Peyer's patch (tissue), 4 donors: Measurements from ENCODE around the gene LTBP2. TPM values are rescaled to one million over a fixed set of nuclear protein-coding genes. Genes with fewer than 3 reads are reported as not detected.

Experiments used
- DNase-seq, 3 donors: peaks; one replicate each; pipeline ENCODE4 v3.0.0-alpha.2; 2017 to 2019
- H3K27ac ChIP-seq, 4 donors: fragments of 200-600 bp; sonication (generic); one replicate each; pipeline ENCODE4 v1.5.1; 2016 to 2019
- H3K27me3 ChIP-seq, 2 donors: fragments of 200-600 bp; sonication (generic); one replicate each; pipeline ENCODE4 v1.5.1; 2019
- H3K36me3 ChIP-seq, 3 donors: fragments of 200-600 bp; sonication (generic); one replicate each; pipeline ENCODE4 v1.5.1; 2016 to 2019
- H3K4me1 ChIP-seq, 4 donors: fragments of 200-600 bp; sonication (generic); one replicate each; pipeline ENCODE4 v1.5.1; 2016 to 2019
- H3K4me3 ChIP-seq, 4 donors: fragments of 200-600 bp; sonication (generic); 1 replicate in 3 of 4; 2 replicates in 1 of 4; pipeline ENCODE4 v1.5.1; 2016 to 2019; ENCODE audit warnings: mild to moderate bottlenecking in 1 of 4
- H3K9me3 ChIP-seq, 4 donors: fragments of 200-600 bp; sonication (generic); one replicate each; pipeline ENCODE4 v1.5.1; 2016 to 2019; ENCODE audit warnings: mild to moderate bottlenecking in 1 of 4
- POLR2A ChIP-seq, 2 donors: fragments of 450-650 bp; IDR thresholded peaks; one replicate each; pipeline ENCODE4 v1.5.1; 2017; ENCODE audit warnings: antibody characterized with exemption in 2 of 2, mild to moderate bottlenecking in 2 of 2, moderate library complexity in 2 of 2
- total RNA-seq, 4 donors: library from RNA; depleted of rRNA; stranded (reverse); fragments of >200 nt; gene quantifications; one replicate each; pipeline ENCODE4 v1.1.0, GENCODE V29; 2016
- TF ChIP-seq, protein P1 (sequence below), 6 experiments: fragments of 450-650 bp in 4 of 6; fragments of 200-600 bp in 2 of 6; sonication (generic) in 1 of 6; IDR thresholded peaks; one replicate each; pipeline ENCODE4 v1.5.1; 2017 to 2019; ENCODE audit warnings: antibody characterized with exemption in 6 of 6, mild to moderate bottlenecking in 3 of 6, moderate library complexity in 1 of 6

Gene LTBP2
- total RNA-seq, 4 donors from 2014 or later = 10.7 to 34.7 (median 16.0) TPM

DNA sequence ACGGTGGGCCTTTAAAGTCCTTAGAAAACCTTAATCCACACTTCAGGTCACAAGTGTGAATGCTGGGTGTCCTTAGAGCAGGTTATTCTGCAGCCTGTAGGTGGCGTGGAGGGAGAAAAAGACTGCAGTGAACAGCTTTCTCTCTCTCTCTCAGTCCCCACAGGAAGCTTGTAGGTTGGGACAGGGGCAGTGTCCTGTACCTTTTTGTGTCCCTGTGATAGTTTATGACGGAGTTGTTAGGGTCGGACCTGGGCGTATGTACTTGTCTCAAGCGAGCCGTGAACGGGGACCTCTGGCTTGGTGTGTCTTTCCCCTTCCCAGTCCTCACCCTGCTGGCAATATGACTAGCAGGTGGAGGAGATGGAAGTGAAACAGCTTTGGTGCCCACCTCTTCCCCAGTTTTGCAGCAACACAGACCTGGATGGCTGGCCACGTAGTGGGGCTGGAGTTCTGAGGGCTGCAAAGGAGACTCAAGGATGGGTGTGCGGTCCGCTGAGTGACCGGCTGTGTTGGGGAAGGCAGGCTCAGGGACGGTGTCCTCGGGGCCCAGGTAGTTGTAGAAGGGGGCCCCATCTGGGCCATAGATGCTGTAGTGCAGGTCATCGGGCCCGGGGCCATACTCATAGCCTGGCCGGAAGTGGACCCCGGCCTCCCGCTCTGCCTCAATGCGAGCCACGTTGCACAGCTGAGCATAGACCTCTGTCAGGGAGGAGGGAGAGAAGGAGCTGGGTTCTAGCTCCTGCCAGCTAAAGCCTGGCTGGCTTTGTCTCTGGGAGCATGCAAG, 109.6 kb downstream of the LTBP2 start:
- DNase-seq = peak in 1 of 3 donors; percentile 34
- Histone ChIP-seq H3K36me3 (no peaks in the 10 kb centered on the region), H3K4me3 (no peak overlapping the region), H3K27ac (no peak overlapping the region), H3K27me3 (no peaks in the 10 kb centered on the region), H3K9me3 (no peaks in the 10 kb centered on the region), H3K4me1 (no peaks in the 10 kb centered on the region)
- no peak for TF ChIP-seq POLR2A (IDR thresholded peaks at IDR 0.05)
- TF ChIP-seq, protein P1, sequence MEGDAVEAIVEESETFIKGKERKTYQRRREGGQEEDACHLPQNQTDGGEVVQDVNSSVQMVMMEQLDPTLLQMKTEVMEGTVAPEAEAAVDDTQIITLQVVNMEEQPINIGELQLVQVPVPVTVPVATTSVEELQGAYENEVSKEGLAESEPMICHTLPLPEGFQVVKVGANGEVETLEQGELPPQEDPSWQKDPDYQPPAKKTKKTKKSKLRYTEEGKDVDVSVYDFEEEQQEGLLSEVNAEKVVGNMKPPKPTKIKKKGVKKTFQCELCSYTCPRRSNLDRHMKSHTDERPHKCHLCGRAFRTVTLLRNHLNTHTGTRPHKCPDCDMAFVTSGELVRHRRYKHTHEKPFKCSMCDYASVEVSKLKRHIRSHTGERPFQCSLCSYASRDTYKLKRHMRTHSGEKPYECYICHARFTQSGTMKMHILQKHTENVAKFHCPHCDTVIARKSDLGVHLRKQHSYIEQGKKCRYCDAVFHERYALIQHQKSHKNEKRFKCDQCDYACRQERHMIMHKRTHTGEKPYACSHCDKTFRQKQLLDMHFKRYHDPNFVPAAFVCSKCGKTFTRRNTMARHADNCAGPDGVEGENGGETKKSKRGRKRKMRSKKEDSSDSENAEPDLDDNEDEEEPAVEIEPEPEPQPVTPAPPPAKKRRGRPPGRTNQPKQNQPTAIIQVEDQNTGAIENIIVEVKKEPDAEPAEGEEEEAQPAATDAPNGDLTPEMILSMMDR (IDR thresholded peaks at IDR 0.05) = peak in 3 of 6 experiments; percentile 25 to 38 (median 30)

DNA sequence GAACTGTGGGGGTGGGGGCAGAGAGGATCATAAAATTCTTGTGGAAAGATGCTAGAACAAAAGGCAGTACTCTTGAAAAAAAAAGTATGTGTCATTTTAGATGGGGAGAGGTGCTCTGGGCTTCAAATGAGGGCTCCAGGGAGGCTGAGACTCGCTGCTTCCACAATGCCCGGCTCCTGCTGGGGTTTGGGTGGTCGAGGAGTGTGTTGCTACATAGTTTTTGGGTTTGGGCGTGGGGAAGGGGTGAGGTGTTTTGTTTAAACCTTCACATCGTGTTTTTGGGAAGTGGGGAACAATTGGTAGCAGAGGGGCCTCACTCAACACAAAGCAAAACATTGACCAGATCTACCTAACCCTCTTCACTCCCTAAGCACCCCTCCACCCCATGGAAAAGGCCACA, 110.3 kb downstream of the LTBP2 start:
- H3K36me3 ChIP-seq = no peaks in the 10 kb centered on the region
- no peak overlapping the region for H3K27ac ChIP-seq
- no peaks in the 10 kb centered on the region for H3K9me3 ChIP-seq
- H3K4me3 ChIP-seq = no peak overlapping the region
- H3K27me3 ChIP-seq = no peaks in the 10 kb centered on the region
- H3K4me1 ChIP-seq = no peaks in the 10 kb centered on the region
- no peak for DNase-seq
- TF ChIP-seq, protein P1 (IDR thresholded peaks at IDR 0.05) = no peak
- no peak for TF ChIP-seq POLR2A (IDR thresholded peaks at IDR 0.05)

DNA sequence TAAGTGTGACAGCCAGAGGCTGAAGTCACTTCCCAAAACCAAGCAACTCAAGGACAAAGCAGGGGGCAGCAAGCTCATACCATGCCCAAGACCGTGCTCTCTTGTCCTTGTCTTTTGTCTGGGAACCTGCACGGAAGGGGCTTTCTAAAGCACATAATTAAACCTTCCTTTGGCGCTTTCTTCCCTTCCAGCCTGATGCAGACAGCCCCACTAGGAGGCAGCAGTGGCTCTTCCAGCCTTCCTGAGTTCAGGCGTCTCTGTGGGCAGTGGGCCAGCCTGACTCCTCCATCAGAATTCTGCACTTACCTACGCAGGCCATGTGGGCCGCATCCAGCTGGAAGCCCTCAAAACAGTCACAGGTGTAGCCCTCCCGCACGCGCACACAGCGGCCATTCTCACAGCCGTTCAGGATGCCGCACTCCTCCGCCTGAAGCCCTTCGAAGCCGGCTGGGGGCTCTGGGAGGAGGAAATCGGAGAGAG, 110.9 kb downstream of the LTBP2 start:
- H3K4me3 ChIP-seq = no peak overlapping the region
- no peak overlapping the region for H3K27ac ChIP-seq
- H3K27me3 ChIP-seq = no peaks in the 10 kb centered on the region
- H3K9me3 ChIP-seq = no peaks in the 10 kb centered on the region
- TF ChIP-seq, protein P1 (IDR thresholded peaks at IDR 0.05) = peak in 5 of 6 experiments; percentile 20 to 38 (median 31)
- no peak for TF ChIP-seq POLR2A (IDR thresholded peaks at IDR 0.05)
- no peaks in the 10 kb centered on the region for H3K4me1 ChIP-seq
- peak in 1 of 3 donors; percentile 52 for DNase-seq
- H3K36me3 ChIP-seq = no peaks in the 10 kb centered on the region

DNA sequence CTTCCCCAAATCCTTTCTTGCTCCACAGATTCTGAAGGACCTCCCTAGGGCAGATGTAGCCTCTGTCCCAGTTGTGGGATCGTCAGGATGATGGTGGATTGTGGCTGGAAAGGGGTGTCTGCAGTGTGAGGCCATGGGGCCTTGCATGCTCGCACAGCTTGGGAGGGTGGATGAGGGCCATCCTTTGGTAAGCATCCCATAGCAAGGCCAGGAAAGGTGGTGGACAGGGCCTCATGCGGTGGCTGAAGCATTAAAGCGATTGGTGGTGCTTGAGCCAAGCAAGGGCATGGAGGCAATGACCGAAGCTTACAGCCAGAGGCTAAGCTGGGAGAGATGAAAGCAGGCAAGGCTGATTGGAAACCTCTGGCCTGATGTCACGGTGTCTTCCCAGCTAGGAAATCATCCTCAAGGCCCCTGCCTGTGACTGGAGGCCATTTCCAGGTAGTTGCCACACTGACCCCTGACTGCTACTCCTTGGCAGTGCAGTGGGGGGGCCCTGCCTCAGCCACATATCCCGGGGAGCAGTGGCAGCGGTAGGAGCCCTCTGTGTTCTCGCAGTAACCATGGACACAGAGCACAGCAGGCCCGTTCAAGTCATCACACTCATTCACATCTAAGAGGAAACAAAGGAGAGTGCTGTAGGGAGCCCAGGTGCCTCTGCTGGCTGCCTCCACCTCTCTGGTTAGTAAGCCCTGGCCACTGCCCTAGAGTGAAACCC, 111.5 kb downstream of the LTBP2 start:
- DNase-seq = peak in 1 of 3 donors; percentile 32
- H3K27ac ChIP-seq = no peak overlapping the region
- H3K36me3 ChIP-seq = no peaks in the 10 kb centered on the region
- TF ChIP-seq POLR2A (IDR thresholded peaks at IDR 0.05) = no peak
- TF ChIP-seq, protein P1 (IDR thresholded peaks at IDR 0.05) = no peak
- H3K27me3 ChIP-seq = no peaks in the 10 kb centered on the region
- no peaks in the 10 kb centered on the region for H3K4me1 ChIP-seq
- no peaks in the 10 kb centered on the region for H3K9me3 ChIP-seq
- no peak overlapping the region for H3K4me3 ChIP-seq

DNA sequence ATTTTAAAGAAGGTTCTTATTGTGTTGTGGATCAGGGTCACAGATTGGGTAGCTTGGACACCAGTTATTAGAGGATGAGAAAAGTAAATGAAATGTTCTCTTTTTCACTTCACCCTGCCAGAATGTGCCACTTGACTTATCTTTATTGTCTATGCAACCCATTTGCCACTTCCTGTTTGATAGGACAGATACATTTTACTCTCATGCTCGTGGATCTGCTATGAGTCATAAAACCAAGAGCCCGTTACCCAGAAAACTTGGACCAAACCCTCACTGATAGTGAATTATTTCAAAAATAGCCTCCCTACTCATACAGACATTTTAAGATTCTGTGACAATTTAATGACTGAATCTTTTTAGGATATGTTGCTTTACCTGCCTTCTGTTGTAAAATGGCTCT, 116.7 kb downstream of the LTBP2 start:
- no peak for TF ChIP-seq POLR2A (IDR thresholded peaks at IDR 0.05)
- TF ChIP-seq, protein P1 (IDR thresholded peaks at IDR 0.05) = no peak
- Histone ChIP-seq H3K27me3 (no peaks in the 10 kb centered on the region), H3K4me1 (peaks cover 0 to 20% (median 0%) of the 10 kb centered on the region in 4 donors), H3K9me3 (no peaks in the 10 kb centered on the region), H3K27ac (peak overlapping the region in 1 of 4 donors; percentile 4), H3K36me3 (no peaks in the 10 kb centered on the region), H3K4me3 (no peak overlapping the region)
- DNase-seq = no peak
